Prostate gland (tissue), 2 donors: ENCODE data around the gene HMCES.

ENCODE experiments used
- POLR2A ChIP-seq: fragments of 450-650 bp; IDR thresholded peaks from one replicate; pipeline ENCODE4 v1.6.1; 2016; ENCODE audit warnings: antibody characterized with exemption, mild to moderate bottlenecking
- POLR2AphosphoS5 ChIP-seq: sonication (generic); formaldehyde crosslinking; IDR thresholded peaks from one replicate; pipeline ENCODE4 v1.6.1; 2017; ENCODE audit warnings: antibody characterized with exemption
- TF ChIP-seq, protein P1 (sequence below), 4 experiments: fragments of 200-600 bp in 2 of 4; fragments of 450-650 bp in 2 of 4; sonication (generic) in 2 of 4; IDR thresholded peaks; 1 replicate in 3 of 4; 2 replicates in 1 of 4; pipeline ENCODE4 v1.5.1; 2016 to 2019; ENCODE audit warnings: antibody characterized with exemption in 4 of 4, mild to moderate bottlenecking in 2 of 4, moderate library complexity in 2 of 4

GRCh38 chr3:129230311-129231019 is 48.2 kb upstream of the HMCES start:
- TF ChIP-seq, protein P1, sequence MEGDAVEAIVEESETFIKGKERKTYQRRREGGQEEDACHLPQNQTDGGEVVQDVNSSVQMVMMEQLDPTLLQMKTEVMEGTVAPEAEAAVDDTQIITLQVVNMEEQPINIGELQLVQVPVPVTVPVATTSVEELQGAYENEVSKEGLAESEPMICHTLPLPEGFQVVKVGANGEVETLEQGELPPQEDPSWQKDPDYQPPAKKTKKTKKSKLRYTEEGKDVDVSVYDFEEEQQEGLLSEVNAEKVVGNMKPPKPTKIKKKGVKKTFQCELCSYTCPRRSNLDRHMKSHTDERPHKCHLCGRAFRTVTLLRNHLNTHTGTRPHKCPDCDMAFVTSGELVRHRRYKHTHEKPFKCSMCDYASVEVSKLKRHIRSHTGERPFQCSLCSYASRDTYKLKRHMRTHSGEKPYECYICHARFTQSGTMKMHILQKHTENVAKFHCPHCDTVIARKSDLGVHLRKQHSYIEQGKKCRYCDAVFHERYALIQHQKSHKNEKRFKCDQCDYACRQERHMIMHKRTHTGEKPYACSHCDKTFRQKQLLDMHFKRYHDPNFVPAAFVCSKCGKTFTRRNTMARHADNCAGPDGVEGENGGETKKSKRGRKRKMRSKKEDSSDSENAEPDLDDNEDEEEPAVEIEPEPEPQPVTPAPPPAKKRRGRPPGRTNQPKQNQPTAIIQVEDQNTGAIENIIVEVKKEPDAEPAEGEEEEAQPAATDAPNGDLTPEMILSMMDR (IDR thresholded peaks at IDR 0.05): no peak
- no peak for TF ChIP-seq POLR2A
- TF ChIP-seq POLR2AphosphoS5: no peak
